K562 (cell line): ENCODE results near the gene TEAD3. TPM values are rescaled to one million over a fixed set of nuclear protein-coding genes. Genes with fewer than 3 reads are reported as not detected.

ENCODE experiments used
- BRCA1 ChIP-seq, 2 experiments: fragments of 450-650 bp in 1 of 2; sonication (generic) in 1 of 2; formaldehyde crosslinking in 1 of 2; IDR thresholded peaks; 2 replicates each; pipeline versions ENCODE4 v1.5.0 to v1.6.1; 2017 to 2020; ENCODE audit warnings: mild to moderate bottlenecking in 1 of 2, missing genetic modification reagents in 1 of 2
- CCAR2 ChIP-seq: fragments of 200-400 bp; formaldehyde crosslinking; IDR thresholded peaks from 2 replicates; pipeline ENCODE4 v1.6.1; 2017; ENCODE audit warnings: mild to moderate bottlenecking, low read depth, low read length
- CEBPG ChIP-seq, 3 experiments: fragments of 200-800 bp in 1 of 3; sonication (Bioruptor generic) in 1 of 3; sonication (generic) in 1 of 3; formaldehyde crosslinking in 1 of 3; IDR thresholded peaks in 2 of 3; conservative IDR thresholded peaks in 1 of 3; 2 replicates each; pipeline versions ENCODE4 v1.6.1 to v1.8.0; 2016 to 2022; ENCODE audit warnings: missing compliant biosample characterization in 2 of 3, missing genetic modification characterization in 2 of 3, mild to moderate bottlenecking in 1 of 3, missing genetic modification reagents in 1 of 3
- DACH1 ChIP-seq: fragments of 450-650 bp; IDR thresholded peaks from 2 replicates; pipeline ENCODE4 v1.6.1; 2018; ENCODE audit not compliant: partially characterized antibody
- EGR1 ChIP-seq: fragments of 450-650 bp; conservative IDR thresholded peaks from 2 replicates; pipeline ENCODE4 v1.6.1; 2017; ENCODE audit warnings: mild to moderate bottlenecking
- FOXJ3 ChIP-seq: sonication (generic); formaldehyde crosslinking; IDR thresholded peaks from 2 replicates; pipeline ENCODE4 v1.4.0; 2020; ENCODE audit warnings: mild to moderate bottlenecking, missing genetic modification reagents
- GATAD2B ChIP-seq: fragments of 450-650 bp; IDR thresholded peaks from 2 replicates; pipeline ENCODE4 v1.6.1; 2017; ENCODE audit warnings: mild to moderate bottlenecking, borderline replicate concordance
- GMEB1 ChIP-seq: fragments of 250-450 bp; sonication (Bioruptor Pico); IDR thresholded peaks from 2 replicates; pipeline ENCODE4 v1.4.0; 2020; ENCODE audit warnings: mild to moderate bottlenecking
- TSHZ1 ChIP-seq: fragments of 250-450 bp; sonication (Bioruptor Pico); IDR thresholded peaks from 2 replicates; pipeline ENCODE4 v1.4.0; 2020; ENCODE audit warnings: mild to moderate bottlenecking, moderate library complexity
- ZBTB17 ChIP-seq: fragments of 450-650 bp; formaldehyde crosslinking; IDR thresholded peaks from 2 replicates; pipeline ENCODE4 v1.4.0; 2020; ENCODE audit warnings: mild to moderate bottlenecking
- ZNF263 ChIP-seq: sonication (generic); formaldehyde crosslinking; IDR thresholded peaks from 2 replicates; pipeline ENCODE4 v1.8.0; 2022; ENCODE audit warnings: mild to moderate bottlenecking, missing genetic modification reagents, borderline replicate concordance
- ZNF644 ChIP-seq: fragments of 200-800 bp; sonication (Bioruptor generic); IDR thresholded peaks from 2 replicates; pipeline ENCODE4 v1.6.1; 2016; ENCODE audit warnings: low read depth, missing genetic modification characterization, missing compliant biosample characterization
- polyA plus RNA-seq, 8 experiments: library from polyadenylated mRNA; depleted of rRNA in 4 of 8; stranded (reverse) in 5 of 8; unstranded in 3 of 8; fragments of >200 nt; fragmentation: Nextera tagmentation in 2 of 8; fragmentation: Illumina TruSeq in 1 of 8; extraction: Ambion mirVana in 2 of 8; extraction: Trizol in 1 of 8; gene quantifications; 2 replicates each; pipeline versions ENCODE4 v1.2.1 to v1.2.3, GENCODE V29; 2011 to 2014; ENCODE audit warnings: inconsistent platforms in 1 of 8, missing spikeins in 1 of 8
- total RNA-seq, 7 experiments: library from RNA; depleted of rRNA in 6 of 7; stranded (reverse); fragments of >200 nt in 6 of 7; fragmentation: Illumina TruSeq in 2 of 7; extraction: Trizol in 2 of 7; gene quantifications; 2 replicates each; pipeline versions ENCODE4 v1.2.1 to v1.2.3, GENCODE V29; 2011 to 2021; ENCODE audit warnings: low replicate concordance in 1 of 7
- TF ChIP-seq, protein P1 (sequence below): fragments of 250-450 bp; sonication (Bioruptor Pico); IDR thresholded peaks from 2 replicates; pipeline ENCODE4 v1.8.0; 2022; ENCODE audit warnings: moderate library complexity, mild to moderate bottlenecking, inconsistent platforms
- TF ChIP-seq, protein P2 (sequence below): sonication (generic); formaldehyde crosslinking; IDR thresholded peaks from 2 replicates; pipeline ENCODE4 v1.8.1; 2023; ENCODE audit warnings: mild to moderate bottlenecking, missing genetic modification reagents, moderate library complexity

TEAD3 gene
- total and polyA plus RNA-seq, 9 of the 15 experiments (the other 6 are each of a cell fraction or from before 2014, with no cell fraction given), result 0.63 to 13.2 (median 3.3) TPM

DNA sequence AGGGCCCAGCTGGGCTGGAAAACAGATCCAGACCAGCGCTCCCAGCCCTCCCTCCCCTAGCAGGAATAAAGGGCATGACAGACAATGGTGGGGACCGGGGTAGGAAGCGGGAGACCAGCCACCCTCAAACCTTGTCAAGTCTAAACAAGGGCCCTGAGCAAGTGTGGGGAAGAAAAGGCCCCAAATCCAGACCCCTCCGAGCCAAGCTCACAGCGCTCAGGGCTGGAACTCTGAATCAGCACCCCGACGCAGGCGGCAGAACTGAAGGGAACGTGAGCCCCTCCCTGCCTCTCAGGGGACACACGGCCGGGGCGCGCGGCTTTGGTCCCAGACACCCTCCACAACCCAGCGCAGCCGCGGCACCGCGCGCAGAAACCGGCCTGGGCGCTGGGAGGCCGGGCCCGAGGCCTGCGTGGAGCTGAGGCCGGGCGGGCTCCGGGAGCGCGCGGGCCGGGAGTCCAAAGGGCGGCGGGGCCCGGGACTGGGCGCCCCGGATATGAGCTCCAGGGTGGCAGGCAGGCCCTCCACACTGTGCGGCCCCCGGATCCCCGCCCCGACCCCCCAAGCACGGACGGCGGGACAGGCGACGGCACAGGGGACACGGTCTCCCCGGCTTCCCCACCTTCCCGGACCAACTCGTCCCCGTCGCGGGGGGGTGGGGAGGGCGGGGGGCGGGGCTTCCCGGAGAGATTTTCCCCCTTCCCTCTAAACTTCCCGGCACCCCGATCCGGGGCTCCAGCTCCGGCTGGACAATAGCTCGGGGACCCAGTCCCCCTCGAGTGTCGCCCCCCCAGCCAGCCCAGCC is 641 bp downstream of the TEAD3 start (continued):
- TF ChIP-seq CEBPG (CRISPR knock-in tag; IDR thresholded peaks at IDR 0.05) (no peak), CEBPG (tag; conservative IDR thresholded peaks at IDR 0.05 in 1 of 2, IDR thresholded peaks at IDR 0.05 in 1 of 2) (no peak), GATAD2B (no peak; the same call in 1 of the 2 replicates), GMEB1 (CRISPR knock-in tag) (no peak), EGR1 (no peak), CCAR2 (no peak), FOXJ3 (CRISPR knock-in tag) (no peak), BRCA1 (IDR thresholded peaks at IDR 0.05) (no peak), BRCA1 (CRISPR knock-in tag; IDR thresholded peaks at IDR 0.05) (no peak), DACH1 (no peak), ZNF644 (tag) (no peak), TSHZ1 (no peak), ZNF263 (CRISPR knock-in tag) (0 out of 2 replicates have a peak, but pooled peaks have one; percentile 34), ZBTB17 (no peak)
- TF ChIP-seq, protein P1, sequence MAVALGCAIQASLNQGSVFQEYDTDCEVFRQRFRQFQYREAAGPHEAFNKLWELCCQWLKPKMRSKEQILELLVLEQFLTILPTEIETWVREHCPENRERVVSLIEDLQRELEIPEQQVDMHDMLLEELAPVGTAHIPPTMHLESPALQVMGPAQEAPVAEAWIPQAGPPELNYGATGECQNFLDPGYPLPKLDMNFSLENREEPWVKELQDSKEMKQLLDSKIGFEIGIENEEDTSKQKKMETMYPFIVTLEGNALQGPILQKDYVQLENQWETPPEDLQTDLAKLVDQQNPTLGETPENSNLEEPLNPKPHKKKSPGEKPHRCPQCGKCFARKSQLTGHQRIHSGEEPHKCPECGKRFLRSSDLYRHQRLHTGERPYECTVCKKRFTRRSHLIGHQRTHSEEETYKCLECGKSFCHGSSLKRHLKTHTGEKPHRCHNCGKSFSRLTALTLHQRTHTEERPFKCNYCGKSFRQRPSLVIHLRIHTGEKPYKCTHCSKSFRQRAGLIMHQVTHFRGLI (CRISPR knock-in tag), result no peak
- TF ChIP-seq, protein P2, sequence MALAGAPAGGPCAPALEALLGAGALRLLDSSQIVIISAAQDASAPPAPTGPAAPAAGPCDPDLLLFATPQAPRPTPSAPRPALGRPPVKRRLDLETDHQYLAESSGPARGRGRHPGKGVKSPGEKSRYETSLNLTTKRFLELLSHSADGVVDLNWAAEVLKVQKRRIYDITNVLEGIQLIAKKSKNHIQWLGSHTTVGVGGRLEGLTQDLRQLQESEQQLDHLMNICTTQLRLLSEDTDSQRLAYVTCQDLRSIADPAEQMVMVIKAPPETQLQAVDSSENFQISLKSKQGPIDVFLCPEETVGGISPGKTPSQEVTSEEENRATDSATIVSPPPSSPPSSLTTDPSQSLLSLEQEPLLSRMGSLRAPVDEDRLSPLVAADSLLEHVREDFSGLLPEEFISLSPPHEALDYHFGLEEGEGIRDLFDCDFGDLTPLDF (CRISPR knock-in tag), result no peak
